HG03280 (cell line): ENCODE measurements around the gene GALNT9.

Source experiments
- ATAC-seq: cut with Tn5 transposase; IDR thresholded peaks from one replicate; pipeline ENCODE4 v1.9.1; 2021; ENCODE audit warnings: mild to moderate bottlenecking, moderate library complexity; ENCODE audit not compliant: unreplicated experiment

Gene GALNT9

GRCh38 chr12:132174015-132174838, 155.2 kb downstream of the GALNT9 start:
- no peak for ATAC-seq

DNA sequence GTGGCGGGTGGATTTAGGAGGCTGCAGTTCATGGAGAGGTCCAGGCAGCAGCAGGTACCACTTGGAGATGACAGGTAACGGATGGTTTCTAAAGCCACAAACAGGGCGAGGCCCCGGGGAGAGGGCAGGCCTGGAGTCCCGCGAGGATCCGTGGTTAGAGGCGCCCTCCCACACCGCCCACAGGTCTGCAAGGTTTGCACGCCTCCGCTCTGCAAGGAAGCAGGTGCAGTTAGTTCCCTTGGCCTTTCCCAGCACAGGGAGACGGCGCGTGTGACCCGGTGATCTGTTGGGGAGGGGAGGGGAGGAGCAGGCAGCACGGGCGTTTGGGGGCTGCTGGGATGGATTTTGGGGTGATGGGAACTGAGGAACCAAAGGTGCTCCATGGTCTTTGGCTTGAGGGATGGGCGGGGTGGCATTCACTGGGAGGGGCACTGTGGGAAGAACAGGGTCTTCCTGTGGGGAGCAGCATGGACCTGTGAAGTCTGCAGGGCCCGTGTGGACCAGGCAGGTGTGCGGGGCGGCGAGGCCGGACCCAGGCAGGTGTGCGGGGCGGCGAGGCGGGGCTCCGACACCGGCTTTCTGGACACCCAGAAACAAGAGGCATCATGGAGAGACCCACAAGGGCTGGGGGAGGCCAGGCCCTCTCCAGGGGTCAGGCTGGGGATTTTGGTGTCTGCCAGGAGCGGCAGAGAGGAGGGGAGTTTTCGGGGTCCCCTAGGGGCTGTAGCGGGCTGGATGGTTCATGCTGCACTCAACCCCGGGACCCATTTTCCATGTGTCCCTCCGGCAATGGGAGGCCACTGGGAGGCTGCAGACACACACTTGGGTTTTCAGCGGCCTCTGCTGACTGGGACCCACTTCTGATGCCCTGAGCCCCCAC, 156.0 kb downstream of the GALNT9 start:
- no peak for ATAC-seq

DNA sequence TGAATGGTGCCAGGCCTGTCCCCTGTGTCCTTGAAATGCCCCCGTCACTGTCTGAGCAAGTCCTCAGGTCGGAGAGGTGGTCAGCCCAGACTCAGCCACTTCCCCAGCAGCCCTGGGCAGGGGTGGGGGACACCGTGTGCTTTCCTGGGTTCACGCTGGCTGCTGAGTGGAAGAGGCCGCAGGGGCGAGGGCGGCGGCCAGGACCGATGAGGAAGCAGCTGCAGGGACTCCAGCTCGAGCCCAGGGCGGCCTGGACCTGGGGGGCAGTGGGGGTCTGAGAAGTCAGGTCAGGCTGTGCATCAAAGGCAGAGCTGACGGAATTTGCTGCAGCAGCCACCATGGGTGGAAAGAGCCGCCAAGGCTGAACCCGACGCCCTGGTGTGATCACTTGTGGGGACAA, 156.8 kb downstream of the GALNT9 start:
- no peak for ATAC-seq

GRCh38 chr12:132171968-132172521, 157.3 kb downstream of the GALNT9 start:
- no peak for ATAC-seq

- ATAC-seq = no peak
Measured at GRCh38 chr12:132171293-132171967, 158.0 kb downstream of the GALNT9 start.

DNA sequence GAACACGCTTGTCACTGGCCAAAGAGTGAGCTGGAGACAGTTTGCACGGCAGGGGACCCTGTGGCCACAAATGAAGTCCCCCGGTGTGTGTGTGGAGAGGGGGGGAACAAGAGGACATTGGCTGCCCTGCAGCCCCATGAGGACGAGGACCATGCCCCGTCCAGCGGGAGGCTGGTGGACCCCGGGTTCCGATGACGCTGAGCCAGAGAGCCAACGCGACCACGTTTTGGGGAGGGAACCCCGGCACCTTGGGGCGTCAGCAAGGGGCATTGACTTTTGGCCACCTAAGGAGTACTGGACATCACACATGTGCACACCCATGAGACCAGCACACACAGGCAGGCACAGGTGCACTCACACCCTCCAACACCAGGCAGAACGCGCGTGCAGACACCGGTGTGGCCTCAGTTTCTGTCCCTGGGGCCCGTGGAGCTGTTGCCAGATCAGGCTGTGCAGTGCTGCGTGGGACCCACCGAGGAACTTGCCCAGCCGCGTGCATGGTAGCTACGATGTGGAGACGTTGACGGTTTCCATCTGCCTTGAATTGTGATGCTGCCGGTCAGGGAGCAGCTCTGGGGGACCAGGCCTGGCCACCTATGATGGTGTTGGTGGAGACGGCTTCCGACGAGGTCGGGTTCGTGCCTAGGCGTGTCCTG, 158.6 kb downstream of the GALNT9 start:
- ATAC-seq = no peak

DNA sequence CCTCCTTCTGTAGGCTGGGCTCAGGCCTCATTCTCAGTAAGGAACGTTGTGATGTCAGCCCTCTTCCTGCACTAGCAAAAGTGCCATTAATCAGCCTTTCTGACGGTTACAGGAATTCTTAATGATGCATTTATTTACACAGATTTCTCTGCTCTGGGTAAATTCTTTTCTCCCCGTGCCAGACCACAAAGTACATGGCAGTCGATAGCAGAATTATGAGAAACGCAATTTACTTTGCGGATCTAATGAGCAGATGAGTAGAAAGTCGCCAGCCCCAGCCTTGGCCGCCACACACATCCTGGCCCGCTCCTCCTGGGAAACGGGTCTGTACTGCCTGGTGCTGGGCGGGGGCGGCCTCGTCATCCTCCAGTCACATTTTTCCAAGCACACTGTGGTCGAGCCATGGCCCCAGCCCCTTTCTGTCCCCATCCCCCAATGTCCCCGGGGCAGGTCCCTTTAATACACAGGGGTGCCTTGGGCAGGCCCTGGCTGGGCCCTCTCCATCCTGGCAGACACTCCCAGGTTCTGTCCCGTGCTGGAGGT, 159.2 kb downstream of the GALNT9 start:
- no peak for ATAC-seq

- no peak for ATAC-seq
Measured at GRCh38 chr12:132169376-132169775, 160.0 kb downstream of the GALNT9 start.

GRCh38 chr12:132168311-132169031, 160.9 kb downstream of the GALNT9 start:
- no peak for ATAC-seq

DNA sequence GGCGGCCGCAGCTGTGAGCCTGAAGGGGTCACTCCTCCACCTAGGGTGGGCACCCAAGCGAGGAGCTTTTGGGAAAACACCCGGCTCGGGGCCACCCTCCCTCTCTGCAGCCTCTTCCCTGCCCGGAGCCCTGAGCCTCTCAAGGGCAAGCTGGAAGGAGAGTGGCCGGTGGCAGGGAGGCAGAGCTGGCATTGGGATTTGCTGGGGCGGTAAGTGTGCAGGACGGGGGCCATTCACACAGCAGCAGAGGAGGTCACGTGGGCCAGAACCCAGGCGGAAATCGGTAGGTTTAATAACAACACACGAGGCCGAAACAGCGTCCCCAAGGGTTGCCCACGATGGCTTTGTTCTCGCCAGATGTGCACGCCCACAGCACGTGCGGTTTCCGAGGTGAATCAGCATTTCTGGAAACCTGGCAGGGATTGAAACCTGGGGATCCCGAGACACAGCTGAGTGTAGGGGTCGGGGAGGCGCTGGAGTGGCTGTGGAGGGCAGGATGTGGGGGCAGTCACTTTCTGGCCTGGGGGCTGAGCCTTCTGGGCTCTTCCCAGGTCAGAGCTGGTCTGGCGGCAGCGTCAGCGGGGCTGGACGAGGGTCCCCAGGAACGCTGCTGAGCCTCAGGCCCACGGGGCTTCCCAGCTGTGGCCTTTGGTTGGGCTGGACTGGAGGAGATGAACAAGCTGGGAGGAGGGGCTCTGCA, 161.6 kb downstream of the GALNT9 start:
- ATAC-seq = no peak

- ATAC-seq = no peak
Measured at GRCh38 chr12:132166801-132167591, 162.4 kb downstream of the GALNT9 start.

- no peak for ATAC-seq
Measured at GRCh38 chr12:132166093-132166492, 163.3 kb downstream of the GALNT9 start.

- no peak for ATAC-seq
Measured at GRCh38 chr12:132165584-132165983, 163.8 kb downstream of the GALNT9 start.

GRCh38 chr12:132164426-132164825, 165.0 kb downstream of the GALNT9 start:
- no peak for ATAC-seq

DNA sequence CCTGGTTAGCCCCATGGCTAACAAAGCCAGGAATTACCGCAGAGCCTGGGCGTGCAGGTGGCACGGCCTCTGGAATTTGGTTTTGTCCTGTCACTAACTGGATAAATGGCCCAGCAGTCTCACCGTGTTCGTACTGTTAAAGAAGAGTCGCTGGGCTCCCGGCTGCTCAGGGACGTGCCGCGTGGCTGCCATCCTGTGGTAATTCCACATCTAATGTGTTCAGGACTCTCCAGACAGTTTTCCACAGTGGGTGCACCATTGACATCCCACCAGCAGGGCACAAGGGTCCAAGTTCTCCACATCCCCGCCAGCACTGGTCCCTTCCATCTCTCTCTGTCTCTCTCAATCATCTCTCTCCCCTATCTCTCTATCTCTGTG, 165.5 kb downstream of the GALNT9 start:
- ATAC-seq = no peak

DNA sequence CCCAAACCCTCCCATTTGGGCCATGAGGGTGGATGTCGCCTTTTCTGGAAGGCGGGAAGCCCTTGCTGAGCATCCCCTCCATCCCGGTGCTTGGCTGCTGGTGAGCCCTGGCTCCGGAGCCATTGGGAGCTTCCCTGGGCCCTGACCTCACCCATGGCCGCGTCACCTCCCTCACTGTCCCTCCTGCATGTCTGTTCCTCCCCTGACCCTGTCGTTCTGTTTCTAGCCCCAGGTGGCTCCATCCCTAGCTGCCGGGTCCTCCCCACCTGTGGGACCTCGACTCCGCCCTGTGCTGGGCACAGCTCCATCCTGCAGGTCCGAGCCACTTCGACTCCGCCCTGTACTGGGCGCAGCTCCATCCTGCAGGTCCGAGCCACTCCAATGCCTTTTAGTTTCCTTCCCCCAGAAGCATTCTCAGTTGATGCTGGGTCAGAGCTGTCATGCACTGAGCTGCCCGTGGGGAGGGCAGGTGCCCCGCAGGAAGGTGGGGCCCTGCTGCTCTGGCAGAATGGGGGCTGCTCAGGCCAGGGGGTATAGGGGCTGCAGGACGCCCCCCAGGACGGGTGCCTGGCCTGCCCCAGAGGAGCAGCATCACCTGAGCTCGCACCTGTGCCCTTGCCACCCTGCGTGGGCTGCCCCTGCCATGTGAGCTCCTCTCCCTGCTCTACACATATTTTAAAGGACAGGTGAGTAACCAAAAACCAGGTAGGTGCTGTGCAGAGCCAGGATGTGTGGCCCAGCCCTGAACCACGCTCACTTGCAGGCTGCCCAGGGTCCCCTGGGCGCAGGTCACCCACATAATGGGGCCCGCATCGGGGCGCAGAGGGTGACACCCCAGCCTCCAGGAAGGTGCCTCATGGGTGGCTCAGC, 166.1 kb downstream of the GALNT9 start:
- no peak for ATAC-seq

GRCh38 chr12:132162508-132163031, 166.8 kb downstream of the GALNT9 start:
- ATAC-seq = no peak
